ENCODE measurements around the gene LRRC8B. TPM values are rescaled to one million over a fixed set of nuclear protein-coding genes. Genes with fewer than 3 reads are reported as not detected.

The LRRC8B gene
- total and polyA plus RNA-seq, 2 of the 13 experiments (the other 11 are each of a cell fraction or from before 2014, with no cell fraction given) = 4.9 to 7.6 TPM

- no peak for ATAC-seq
- intact Hi-C loops (cut with micrococcal nuclease; ENCODE audit: unreplicated experiment) = no loop called here
- no peak for FAIRE-seq
- DNase-seq (ENCODE audit: low spot score) = no peak
- Histone ChIP-seq H3K4me2 (ENCODE audit: low read depth, low read length) (no peak overlapping the region), H3K4me1 (ENCODE audit: insufficient read depth, low read length) (peaks cover 33% of the 10 kb centered on the region), H3K27me3 (ENCODE audit: control insufficient read depth in 1 of 2, insufficient read depth in 2 of 2, low read length in 2 of 2) (no peaks in the 10 kb centered on the region; a peak in 1 of 5 replicates), H3K9ac (ENCODE audit: insufficient read depth, low read depth, low read length) (no peak overlapping the region), H3K4me3 (replicated peaks in 1 of 3; ENCODE audit: insufficient read depth in 1 of 3, low read depth in 2 of 3, low read length in 3 of 3) (no peak overlapping the region), H3K27ac (ENCODE audit: extremely low read length, insufficient read depth, low read length) (no peak overlapping the region), H4K20me1 (ENCODE audit: insufficient read depth, low read length) (no peaks in the 10 kb centered on the region), H3K9me3 (ENCODE audit: low read length) (no peaks in the 10 kb centered on the region), H2AFZ (ENCODE audit: low read length) (no peak overlapping the region), H3K79me2 (ENCODE audit: insufficient read depth, low read length) (no peaks in the 10 kb centered on the region), H3K36me3 (replicated peaks in 1 of 2; ENCODE audit: control insufficient read depth in 1 of 2, insufficient read depth in 2 of 2, low read length in 2 of 2) (no peaks in the 10 kb centered on the region)
- 81% methylated on average over 2 of the region's 2 CpGs for WGBS (ENCODE audit: low lambda C conversion rate)
- POLR2A ChIA-PET = no interaction called here
- in situ Hi-C loops (cut with HindIII; ENCODE audit: extremely low pct_ligation_motif_present, low pct_unique_long_range_greater_than_20kb) = loop anchor here (10.0 kb wide), 1 partner anchor 92 kb away; no protein-coding TSS in a partner anchor
- CTCF ChIA-PET (ENCODE audit: low intra/inter-chr PET ratio, low total read pairs) = no interaction called here
- TF ChIP-seq ZNF12 (CRISPR knock-in tag; IDR thresholded peaks at IDR 0.05) (no peak), MLLT10 (CRISPR knock-in tag; IDR thresholded peaks at IDR 0.05) (no peak), FUBP1 (CRISPR knock-in tag; IDR thresholded peaks at IDR 0.05; ENCODE audit: borderline replicate concordance) (no peak), ZSCAN9 (CRISPR knock-in tag; IDR thresholded peaks at IDR 0.05; ENCODE audit: borderline replicate concordance) (no peak)
- TF ChIP-seq, protein P1, sequence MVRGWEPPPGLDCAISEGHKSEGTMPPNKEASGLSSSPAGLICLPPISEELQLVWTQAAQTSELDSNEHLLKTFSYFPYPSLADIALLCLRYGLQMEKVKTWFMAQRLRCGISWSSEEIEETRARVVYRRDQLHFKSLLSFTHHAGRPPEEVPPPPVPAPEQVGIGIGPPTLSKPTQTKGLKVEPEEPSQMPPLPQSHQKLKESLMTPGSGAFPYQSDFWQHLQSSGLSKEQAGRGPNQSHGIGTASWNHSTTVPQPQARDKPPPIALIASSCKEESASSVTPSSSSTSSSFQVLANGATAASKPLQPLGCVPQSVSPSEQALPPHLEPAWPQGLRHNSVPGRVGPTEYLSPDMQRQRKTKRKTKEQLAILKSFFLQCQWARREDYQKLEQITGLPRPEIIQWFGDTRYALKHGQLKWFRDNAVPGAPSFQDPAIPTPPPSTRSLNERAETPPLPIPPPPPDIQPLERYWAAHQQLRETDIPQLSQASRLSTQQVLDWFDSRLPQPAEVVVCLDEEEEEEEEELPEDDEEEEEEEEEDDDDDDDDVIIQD (CRISPR knock-in tag; IDR thresholded peaks at IDR 0.05; ENCODE audit: low read depth) = no peak
- no TSS peak for BruUV-seq (replicated peaks)
Measured at GRCh38 chr1:89607156-89607555, 82.5 kb downstream of the LRRC8B start.
